Mesendoderm (in vitro differentiated cells): ENCODE data around the gene SLC19A3.
"Not testable (repeated sequence)": the region's sequence is repeated elsewhere in the genome, so short reads cannot be mapped to it uniquely, and the experiment has no call there.

Source experiments
- DNase-seq: peaks from one replicate; pipeline ENCODE4 v3.0.0; 2013
- H2AK5ac ChIP-seq: 2 replicates; pipeline ENCODE4 v1.6.1; 2013; ENCODE audit warnings: low read length, inconsistent platforms
- H2BK120ac ChIP-seq: 2 replicates; pipeline ENCODE4 v1.6.1; 2013; ENCODE audit warnings: low read depth, mild to moderate bottlenecking, low read length, moderate library complexity, mixed read lengths
- H2BK15ac ChIP-seq: replicated peaks from 2 replicates; pipeline ENCODE4 v1.6.1; 2013; ENCODE audit warnings: low read depth, mild to moderate bottlenecking, moderate library complexity
- H2BK5ac ChIP-seq: 2 replicates; pipeline ENCODE4 v1.6.1; 2013; ENCODE audit warnings: low read length, inconsistent platforms
- H3K18ac ChIP-seq: 2 replicates; pipeline ENCODE4 v1.6.1; 2013; ENCODE audit warnings: mild to moderate bottlenecking, low read length, mixed read lengths
- H3K23ac ChIP-seq: one replicate; pipeline ENCODE4 v1.6.1; 2013; ENCODE audit warnings: low read length
- H3K27ac ChIP-seq: 2 replicates; pipeline ENCODE4 v1.5.1; 2013; ENCODE audit warnings: low read depth, mild to moderate bottlenecking, inconsistent platforms, low read length, moderate library complexity
- H3K27me3 ChIP-seq: 2 replicates; pipeline ENCODE4 v1.6.1; 2013; ENCODE audit warnings: low read length, control low read depth, mild to moderate bottlenecking, inconsistent platforms; ENCODE audit not compliant: insufficient read depth, poor library complexity
- H3K36me3 ChIP-seq: 2 replicates; pipeline ENCODE4 v1.6.1; 2013; ENCODE audit warnings: low read length, inconsistent platforms; ENCODE audit not compliant: control insufficient read depth, insufficient read depth
- H3K4ac ChIP-seq: one replicate; pipeline ENCODE4 v1.6.1; 2013; ENCODE audit warnings: low read depth, mild to moderate bottlenecking, low read length, moderate library complexity
- H3K4me1 ChIP-seq: 2 replicates; pipeline ENCODE4 v1.6.1; 2013; ENCODE audit warnings: low read depth, low read length, inconsistent platforms; ENCODE audit not compliant: control insufficient read depth
- H3K4me2 ChIP-seq: 2 replicates; pipeline ENCODE4 v1.6.1; 2013; ENCODE audit warnings: low read length
- H3K4me3 ChIP-seq: 2 replicates; pipeline ENCODE4 v1.5.1; 2013; ENCODE audit warnings: mild to moderate bottlenecking, low read length
- H3K56ac ChIP-seq: one replicate; pipeline ENCODE4 v1.6.1; 2013; ENCODE audit warnings: low read length
- H3K79me1 ChIP-seq: 2 replicates; pipeline ENCODE4 v1.6.1; 2013; ENCODE audit warnings: low read length, inconsistent platforms
- H3K79me2 ChIP-seq: 2 replicates; pipeline ENCODE4 v1.6.1; 2013; ENCODE audit warnings: mild to moderate bottlenecking, low read length; ENCODE audit not compliant: control insufficient read depth, insufficient read depth
- H3K9ac ChIP-seq: 2 replicates; pipeline ENCODE4 v1.6.1; 2013; ENCODE audit warnings: low read length, inconsistent platforms
- H4K5ac ChIP-seq: one replicate; pipeline ENCODE4 v1.6.1; 2013; ENCODE audit warnings: low read length
- H4K8ac ChIP-seq: one replicate; pipeline ENCODE4 v1.6.1; 2013; ENCODE audit warnings: low read depth, mild to moderate bottlenecking, control low read depth, low read length, moderate library complexity
- WGBS: extraction: QIAGEN DNeasy Blood & Tissue Kit; methylation state at CpG from one replicate; pipeline ENCODE4 v1.1.7; 2013; ENCODE audit warnings: low lambda C conversion rate, missing lambda C conversion rate; ENCODE audit not compliant: insufficient coverage; ENCODE audit errors: extremely low coverage; 5-methylcytosine and 5-hydroxymethylcytosine counted together

SLC19A3 gene

GRCh38 chr2:227671170-227671905 is 46.5 kb downstream of the SLC19A3 start:
- Histone ChIP-seq H3K36me3 (no peaks in the 10 kb centered on the region), H3K4me3 (no peak overlapping the region), H2BK120ac (no peak overlapping the region), H3K56ac (no peak overlapping the region), H3K9ac (no peak overlapping the region), H3K27ac (no peak overlapping the region), H2AK5ac (no peak overlapping the region), H3K4me1 (no peaks in the 10 kb centered on the region), H3K79me2 (no peaks in the 10 kb centered on the region), H4K5ac (no peak overlapping the region), H3K79me1 (no peaks in the 10 kb centered on the region), H3K4ac (no peak overlapping the region), H3K18ac (no peak overlapping the region), H3K23ac (no peak overlapping the region), H3K27me3 (no peaks in the 10 kb centered on the region), H3K4me2 (no peak overlapping the region), H4K8ac (no peak overlapping the region), H2BK5ac (no peak overlapping the region), H2BK15ac (no peak overlapping the region)
- DNase-seq = no peak
- WGBS = no CpG with 5 or more reads among the region's 3 CpGs

- not testable (repeated sequence) for H3K36me3 ChIP-seq, H2BK15ac ChIP-seq, H2AK5ac ChIP-seq, H3K23ac ChIP-seq, H4K8ac ChIP-seq, H3K18ac ChIP-seq, H3K79me2 ChIP-seq, H3K9ac ChIP-seq, H3K4me3 ChIP-seq, H3K4me1 ChIP-seq, H3K79me1 ChIP-seq, DNase-seq, H2BK5ac ChIP-seq, H3K4me2 ChIP-seq, H3K4ac ChIP-seq, H3K27ac ChIP-seq, H2BK120ac ChIP-seq, H4K5ac ChIP-seq, H3K56ac ChIP-seq, H3K27me3 ChIP-seq
- WGBS = no CpG with 5 or more reads among the region's 13 CpGs
These were observed 51.1 kb downstream of the SLC19A3 start, which contains the start of gene SCYGR5 for GRCh38 chr2:227666631-227667170. Gene SCYGR5, plus strand, starts transcription at chr2:227666804. Its CDS starts 0 bp downstream, at chr2:227666804.

- no peak overlapping the region for H2BK15ac ChIP-seq
- H3K4me1 ChIP-seq = peaks cover 9% of the 10 kb centered on the region
- H3K56ac ChIP-seq = no peak overlapping the region
- H4K8ac ChIP-seq = no peak overlapping the region
- no peak overlapping the region for H3K4me3 ChIP-seq
- H2BK5ac ChIP-seq = no peak overlapping the region
- H3K4ac ChIP-seq = no peak overlapping the region
- H3K79me2 ChIP-seq = no peaks in the 10 kb centered on the region
- no peak overlapping the region for H2BK120ac ChIP-seq
- H3K18ac ChIP-seq = no peak overlapping the region
- H3K4me2 ChIP-seq = no peak overlapping the region
- no peak for DNase-seq
- no peak overlapping the region for H3K9ac ChIP-seq
- H3K79me1 ChIP-seq = no peaks in the 10 kb centered on the region
- no peaks in the 10 kb centered on the region for H3K36me3 ChIP-seq
- no peak overlapping the region for H3K27ac ChIP-seq
- H2AK5ac ChIP-seq = no peak overlapping the region
- no peak overlapping the region for H4K5ac ChIP-seq
- no CpG with 5 or more reads among the region's 6 CpGs for WGBS
- H3K27me3 ChIP-seq = no peaks in the 10 kb centered on the region
- H3K23ac ChIP-seq = no peak overlapping the region
These were observed 52.5 kb downstream of the SLC19A3 start for GRCh38 chr2:227665189-227665940.

GRCh38 chr2:227661827-227662226 is 56.0 kb downstream of the SLC19A3 start:
- no peak overlapping the region for H2AK5ac ChIP-seq
- no peak overlapping the region for H3K9ac ChIP-seq
- H2BK120ac ChIP-seq = no peak overlapping the region
- H2BK15ac ChIP-seq = no peak overlapping the region
- H3K56ac ChIP-seq = no peak overlapping the region
- H3K4me1 ChIP-seq = peaks cover 9% of the 10 kb centered on the region
- H2BK5ac ChIP-seq = no peak overlapping the region
- H3K4me3 ChIP-seq = no peak overlapping the region
- H3K23ac ChIP-seq = no peak overlapping the region
- no peak overlapping the region for H4K5ac ChIP-seq
- DNase-seq = no peak
- no peaks in the 10 kb centered on the region for H3K36me3 ChIP-seq
- no peak overlapping the region for H3K4me2 ChIP-seq
- no peaks in the 10 kb centered on the region for H3K27me3 ChIP-seq
- H4K8ac ChIP-seq = no peak overlapping the region
- H3K4ac ChIP-seq = no peak overlapping the region
- H3K79me1 ChIP-seq = no peaks in the 10 kb centered on the region
- H3K18ac ChIP-seq = no peak overlapping the region
- no CpG with 5 or more reads among the region's 3 CpGs for WGBS
- H3K27ac ChIP-seq = no peak overlapping the region
- no peaks in the 10 kb centered on the region for H3K79me2 ChIP-seq

- Histone ChIP-seq H3K4me1 (peaks cover 9% of the 10 kb centered on the region), H3K4me2 (no peak overlapping the region), H2AK5ac (no peak overlapping the region), H3K18ac (no peak overlapping the region), H3K56ac (peak overlapping the region; percentile 60), H3K36me3 (no peaks in the 10 kb centered on the region), H3K79me2 (no peaks in the 10 kb centered on the region), H3K23ac (no peak overlapping the region), H3K4ac (no peak overlapping the region), H3K9ac (no peak overlapping the region), H2BK15ac (no peak overlapping the region), H4K5ac (no peak overlapping the region), H3K79me1 (no peaks in the 10 kb centered on the region), H3K27ac (no peak overlapping the region), H4K8ac (no peak overlapping the region), H3K4me3 (no peak overlapping the region), H2BK120ac (no peak overlapping the region), H3K27me3 (no peaks in the 10 kb centered on the region), H2BK5ac (no peak overlapping the region)
- no CpG with 5 or more reads among the region's 7 CpGs for WGBS
- peak; percentile 64 for DNase-seq
These were observed 56.7 kb downstream of the SLC19A3 start for GRCh38 chr2:227661025-227661649.
